Measurements from ENCODE around the gene URB1.

GRCh38 chr21:32387151-32387550 lies 5.7 kb downstream of the URB1 start:
- TF ChIP-seq, protein P1, sequence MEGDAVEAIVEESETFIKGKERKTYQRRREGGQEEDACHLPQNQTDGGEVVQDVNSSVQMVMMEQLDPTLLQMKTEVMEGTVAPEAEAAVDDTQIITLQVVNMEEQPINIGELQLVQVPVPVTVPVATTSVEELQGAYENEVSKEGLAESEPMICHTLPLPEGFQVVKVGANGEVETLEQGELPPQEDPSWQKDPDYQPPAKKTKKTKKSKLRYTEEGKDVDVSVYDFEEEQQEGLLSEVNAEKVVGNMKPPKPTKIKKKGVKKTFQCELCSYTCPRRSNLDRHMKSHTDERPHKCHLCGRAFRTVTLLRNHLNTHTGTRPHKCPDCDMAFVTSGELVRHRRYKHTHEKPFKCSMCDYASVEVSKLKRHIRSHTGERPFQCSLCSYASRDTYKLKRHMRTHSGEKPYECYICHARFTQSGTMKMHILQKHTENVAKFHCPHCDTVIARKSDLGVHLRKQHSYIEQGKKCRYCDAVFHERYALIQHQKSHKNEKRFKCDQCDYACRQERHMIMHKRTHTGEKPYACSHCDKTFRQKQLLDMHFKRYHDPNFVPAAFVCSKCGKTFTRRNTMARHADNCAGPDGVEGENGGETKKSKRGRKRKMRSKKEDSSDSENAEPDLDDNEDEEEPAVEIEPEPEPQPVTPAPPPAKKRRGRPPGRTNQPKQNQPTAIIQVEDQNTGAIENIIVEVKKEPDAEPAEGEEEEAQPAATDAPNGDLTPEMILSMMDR (IDR thresholded peaks at IDR 0.05; ENCODE audit: low read depth, low read length), result no peak
- TF ChIP-seq POLR2A (IDR thresholded peaks at IDR 0.05; ENCODE audit: extremely low read depth, insufficient read length), result no peak
- TF ChIP-seq MAX (IDR thresholded peaks at IDR 0.05; ENCODE audit: low read depth, low read length), result no peak
- TF ChIP-seq MYC (IDR thresholded peaks at IDR 0.05; ENCODE audit: low read depth, low read length), result no peak

Data from NB4 (cell line).